DOHH2 (cell line): ENCODE measurements around the gene HSD17B14.

Source experiments
- H3F3A ChIP-seq: fragments of 200-600 bp; sonication (generic), shearing (Covaris generic); 2 replicates; pipeline ENCODE4 v1.6.0; 2016; ENCODE audit warnings: antibody characterized with exemption, mild to moderate bottlenecking; ENCODE audit not compliant: control insufficient read depth, insufficient read depth
- H3K27ac ChIP-seq: fragments of 200-600 bp; sonication (generic); 2 replicates; pipeline ENCODE4 v1.5.1; 2014; ENCODE audit warnings: low read depth, mild to moderate bottlenecking, low read length, moderate library complexity
- H3K27me3 ChIP-seq: fragments of 200-600 bp; sonication (generic); 2 replicates; pipeline ENCODE4 v1.6.1; 2014; ENCODE audit warnings: mild to moderate bottlenecking, low read length, mixed read lengths; ENCODE audit not compliant: control insufficient read depth
- H3K36me3 ChIP-seq: fragments of 200-600 bp; sonication (generic); 2 replicates; pipeline ENCODE4 v1.6.1; 2014; ENCODE audit warnings: mild to moderate bottlenecking, low read length, moderate library complexity, mixed read lengths; ENCODE audit not compliant: control insufficient read depth
- H3K4me1 ChIP-seq: fragments of 200-600 bp; sonication (generic); 2 replicates; pipeline ENCODE4 v1.6.1; 2014; ENCODE audit warnings: mild to moderate bottlenecking, low read length, mixed read lengths; ENCODE audit not compliant: control insufficient read depth
- H3K4me2 ChIP-seq: fragments of 200-600 bp; sonication (generic); 2 replicates; pipeline ENCODE4 v1.6.0; 2014; ENCODE audit warnings: mild to moderate bottlenecking, low read length, moderate library complexity
- H3K4me3 ChIP-seq: fragments of 200-600 bp; sonication (generic); 2 replicates; pipeline ENCODE4 v1.5.1; 2014; ENCODE audit warnings: mild to moderate bottlenecking, low read length, mixed read lengths
- H3K79me2 ChIP-seq: fragments of 200-600 bp; sonication (generic); 2 replicates; pipeline ENCODE4 v1.6.1; 2014; ENCODE audit warnings: mild to moderate bottlenecking, low read length, mixed read lengths; ENCODE audit not compliant: control insufficient read depth
- H3K9me2 ChIP-seq: fragments of 200-600 bp; sonication (generic); replicated peaks from 2 replicates; pipeline ENCODE4 v1.6.1; 2014; ENCODE audit warnings: mild to moderate bottlenecking, low read length, mixed read lengths; ENCODE audit not compliant: control insufficient read depth
- H3K9me3 ChIP-seq: fragments of 200-600 bp; sonication (generic); 2 replicates; pipeline ENCODE4 v1.6.1; 2014; ENCODE audit warnings: antibody characterized with exemption, low read length, mixed read lengths; ENCODE audit not compliant: control insufficient read depth, insufficient read depth
- H4K20me1 ChIP-seq: fragments of 200-600 bp; sonication (generic); 2 replicates; pipeline ENCODE4 v1.6.0; 2014; ENCODE audit warnings: low read depth, mild to moderate bottlenecking, antibody characterized with exemption, low read length, moderate library complexity; ENCODE audit not compliant: control insufficient read depth, insufficient read depth
- EZH2phosphoT487 ChIP-seq: fragments of 200-600 bp; sonication (generic); IDR thresholded peaks from 2 replicates; pipeline ENCODE4 v1.6.1; 2017; ENCODE audit warnings: borderline replicate concordance, mild to moderate bottlenecking, antibody characterized with exemption, low read length, moderate library complexity, mixed read lengths
- TF ChIP-seq, protein P1 (sequence below): fragments of 200-600 bp; sonication (generic); IDR thresholded peaks from one replicate; pipeline ENCODE4 v1.5.1; 2014; ENCODE audit warnings: antibody characterized with exemption, mild to moderate bottlenecking, low read depth, low read length; ENCODE audit not compliant: poor library complexity, severe bottlenecking

The HSD17B14 gene

DNA sequence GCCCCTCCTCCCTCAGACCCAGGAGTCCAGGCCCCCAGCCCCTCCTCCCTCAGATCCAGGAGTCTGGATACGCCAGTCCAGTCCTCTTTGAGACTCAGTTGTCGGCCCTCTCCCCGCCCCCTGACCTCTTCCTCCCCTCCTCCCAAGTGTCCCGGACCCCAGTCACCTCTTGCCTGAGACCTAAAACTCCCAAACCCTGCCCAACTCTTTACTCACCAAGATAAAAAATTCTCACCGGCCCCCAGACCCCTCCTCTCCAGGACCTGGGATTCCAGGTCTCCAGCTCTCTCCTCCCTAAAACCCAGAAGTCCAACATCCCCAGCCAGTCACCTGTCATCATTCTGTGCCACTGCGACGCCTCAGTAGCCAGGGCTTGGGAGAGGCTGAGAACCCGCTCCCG is 1.4 kb upstream of the HSD17B14 start:
- Histone ChIP-seq H3K79me2 (no peaks in the 10 kb centered on the region), H4K20me1 (no peaks in the 10 kb centered on the region), H3K4me2 (peak overlapping the region; percentile 99), H3K9me3 (no peaks in the 10 kb centered on the region), H3K4me1 (peaks cover 30% of the 10 kb centered on the region), H3K27ac (no peak overlapping the region), H3F3A (peaks cover 10% of the 10 kb centered on the region), H3K9me2 (no peaks in the 10 kb centered on the region), H3K4me3 (peak overlapping the region; percentile 89), H3K36me3 (no peaks in the 10 kb centered on the region), H3K27me3 (no peaks in the 10 kb centered on the region)
- no peak for TF ChIP-seq EZH2phosphoT487
- TF ChIP-seq, protein P1, sequence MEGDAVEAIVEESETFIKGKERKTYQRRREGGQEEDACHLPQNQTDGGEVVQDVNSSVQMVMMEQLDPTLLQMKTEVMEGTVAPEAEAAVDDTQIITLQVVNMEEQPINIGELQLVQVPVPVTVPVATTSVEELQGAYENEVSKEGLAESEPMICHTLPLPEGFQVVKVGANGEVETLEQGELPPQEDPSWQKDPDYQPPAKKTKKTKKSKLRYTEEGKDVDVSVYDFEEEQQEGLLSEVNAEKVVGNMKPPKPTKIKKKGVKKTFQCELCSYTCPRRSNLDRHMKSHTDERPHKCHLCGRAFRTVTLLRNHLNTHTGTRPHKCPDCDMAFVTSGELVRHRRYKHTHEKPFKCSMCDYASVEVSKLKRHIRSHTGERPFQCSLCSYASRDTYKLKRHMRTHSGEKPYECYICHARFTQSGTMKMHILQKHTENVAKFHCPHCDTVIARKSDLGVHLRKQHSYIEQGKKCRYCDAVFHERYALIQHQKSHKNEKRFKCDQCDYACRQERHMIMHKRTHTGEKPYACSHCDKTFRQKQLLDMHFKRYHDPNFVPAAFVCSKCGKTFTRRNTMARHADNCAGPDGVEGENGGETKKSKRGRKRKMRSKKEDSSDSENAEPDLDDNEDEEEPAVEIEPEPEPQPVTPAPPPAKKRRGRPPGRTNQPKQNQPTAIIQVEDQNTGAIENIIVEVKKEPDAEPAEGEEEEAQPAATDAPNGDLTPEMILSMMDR, result no peak

DNA sequence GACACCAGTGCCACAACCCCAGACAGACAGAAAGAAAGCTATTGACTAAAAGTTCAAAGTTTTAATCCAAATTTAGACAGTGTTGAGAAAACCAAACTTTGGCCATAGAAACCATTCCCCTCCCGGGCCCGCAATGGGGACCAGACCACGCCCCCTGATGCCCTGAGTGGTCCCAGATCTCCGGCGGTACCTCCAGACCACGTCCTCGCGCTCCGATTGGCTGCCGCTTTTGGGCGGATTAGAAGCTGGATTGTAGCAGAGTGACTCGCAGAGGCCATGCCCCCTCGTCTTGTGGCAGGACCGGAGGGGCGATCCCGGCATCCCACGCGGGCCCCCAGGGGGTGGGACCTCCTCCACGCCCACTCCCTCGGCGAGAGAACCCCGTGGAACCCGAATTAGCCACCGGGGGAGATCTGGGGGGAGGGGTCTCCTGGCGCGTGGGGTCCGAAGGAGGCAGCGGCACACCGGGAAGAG is 797 bp upstream of the HSD17B14 start:
- Histone ChIP-seq H3K4me1 (peaks cover 30% of the 10 kb centered on the region), H3K36me3 (no peaks in the 10 kb centered on the region), H3K9me3 (no peaks in the 10 kb centered on the region), H3F3A (peaks cover 10% of the 10 kb centered on the region), H3K79me2 (no peaks in the 10 kb centered on the region), H4K20me1 (no peaks in the 10 kb centered on the region), H3K27me3 (no peaks in the 10 kb centered on the region), H3K27ac (peak overlapping the region; percentile 52), H3K4me2 (peak overlapping the region; percentile 99), H3K4me3 (peak overlapping the region; percentile 89), H3K9me2 (no peaks in the 10 kb centered on the region)
- TF ChIP-seq, protein P1, result no peak
- TF ChIP-seq EZH2phosphoT487, result no peak

DNA sequence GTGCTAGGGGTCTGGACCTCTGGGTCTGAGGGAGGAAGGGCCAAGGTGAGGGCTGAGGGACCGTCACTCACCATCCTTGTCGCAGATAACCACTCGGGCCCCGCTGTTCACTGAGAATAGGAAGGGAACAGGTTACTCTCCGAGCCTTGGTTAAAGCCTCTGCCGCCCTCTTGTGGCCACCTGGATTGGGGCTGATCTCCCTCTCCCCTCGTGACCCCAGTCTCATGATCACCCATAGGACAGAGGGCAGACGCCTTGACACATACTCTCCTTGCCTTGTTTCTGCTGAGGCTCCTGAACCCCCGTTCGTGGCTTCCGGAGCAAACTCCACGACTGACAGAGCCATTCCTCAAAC is 580 bp downstream of the HSD17B14 start:
- Histone ChIP-seq H3K4me1 (peaks cover 30% of the 10 kb centered on the region), H3K9me3 (no peaks in the 10 kb centered on the region), H3K4me3 (peak overlapping the region; percentile 89), H3K36me3 (no peaks in the 10 kb centered on the region), H3F3A (peaks cover 10% of the 10 kb centered on the region), H4K20me1 (no peaks in the 10 kb centered on the region), H3K27ac (peak overlapping the region; percentile 52), H3K4me2 (peak overlapping the region; percentile 99), H3K9me2 (no peaks in the 10 kb centered on the region), H3K27me3 (no peaks in the 10 kb centered on the region), H3K79me2 (no peaks in the 10 kb centered on the region)
- TF ChIP-seq EZH2phosphoT487, result no peak
- TF ChIP-seq, protein P1, result peak; percentile 93
